Glutamatergic neuron (in vitro differentiated cells): ENCODE results near the gene C2orf76. TPM values are rescaled to one million over a fixed set of nuclear protein-coding genes. Genes with fewer than 3 reads are reported as not detected.

Experiments
- DNase-seq: peaks from one replicate; pipeline ENCODE4 v3.0.0; 2022
- H3K27ac Mint-ChIP-seq: one replicate; pipeline ENCODE4 v1.8.0; 2020; ENCODE audit warnings: mild to moderate bottlenecking, mixed read lengths, inconsistent platforms; ENCODE audit not compliant: unreplicated experiment
- H3K27me3 Mint-ChIP-seq: one replicate; pipeline ENCODE4 v1.8.0; 2020; ENCODE audit warnings: mild to moderate bottlenecking, moderate library complexity, mixed read lengths, inconsistent platforms; ENCODE audit not compliant: unreplicated experiment
- H3K36me3 Mint-ChIP-seq: one replicate; pipeline ENCODE4 v1.8.0; 2020; ENCODE audit warnings: mild to moderate bottlenecking, mixed read lengths, inconsistent platforms; ENCODE audit not compliant: unreplicated experiment
- H3K4me1 Mint-ChIP-seq: one replicate; pipeline ENCODE4 v1.8.0; 2020; ENCODE audit warnings: mild to moderate bottlenecking, low read depth, mixed read lengths, inconsistent platforms; ENCODE audit not compliant: unreplicated experiment
- H3K4me3 Mint-ChIP-seq: one replicate; pipeline ENCODE4 v1.8.0; 2020; ENCODE audit warnings: mild to moderate bottlenecking, mixed read lengths, inconsistent platforms; ENCODE audit not compliant: unreplicated experiment
- H3K9me3 Mint-ChIP-seq: one replicate; pipeline ENCODE4 v1.8.0; 2020; ENCODE audit warnings: mild to moderate bottlenecking, moderate library complexity, mixed read lengths, inconsistent platforms; ENCODE audit not compliant: unreplicated experiment
- long read RNA-seq: library from polyadenylated mRNA; unstranded; transcript quantifications from one replicate; pipeline ENCODE4 v2.0.0, GENCODE V29; 2020; ENCODE audit not compliant: unreplicated experiment
- total RNA-seq: library from RNA; stranded (reverse); fragmentation: NEBNext Ultra II Directional; extraction: Animal tissue kit (Norgen Biotek cat#: 25700); gene quantifications from one replicate; pipeline ENCODE4 v1.2.1, GENCODE V29; 2021; ENCODE audit not compliant: unreplicated experiment
- TF ChIP-seq, protein P1 (sequence below): fragments of 200-600 bp; sonication (generic); IDR thresholded peaks from one replicate; pipeline ENCODE4 v1.5.0; 2021; ENCODE audit not compliant: partially characterized antibody, unreplicated experiment

The C2orf76 gene
- total RNA-seq = 10.4 TPM
- long read RNA-seq, partial matches to known transcripts = 1 of 7 reads
- long read RNA-seq, other reads (novel, unspliced or antisense) = 3 of 7 reads

DNA sequence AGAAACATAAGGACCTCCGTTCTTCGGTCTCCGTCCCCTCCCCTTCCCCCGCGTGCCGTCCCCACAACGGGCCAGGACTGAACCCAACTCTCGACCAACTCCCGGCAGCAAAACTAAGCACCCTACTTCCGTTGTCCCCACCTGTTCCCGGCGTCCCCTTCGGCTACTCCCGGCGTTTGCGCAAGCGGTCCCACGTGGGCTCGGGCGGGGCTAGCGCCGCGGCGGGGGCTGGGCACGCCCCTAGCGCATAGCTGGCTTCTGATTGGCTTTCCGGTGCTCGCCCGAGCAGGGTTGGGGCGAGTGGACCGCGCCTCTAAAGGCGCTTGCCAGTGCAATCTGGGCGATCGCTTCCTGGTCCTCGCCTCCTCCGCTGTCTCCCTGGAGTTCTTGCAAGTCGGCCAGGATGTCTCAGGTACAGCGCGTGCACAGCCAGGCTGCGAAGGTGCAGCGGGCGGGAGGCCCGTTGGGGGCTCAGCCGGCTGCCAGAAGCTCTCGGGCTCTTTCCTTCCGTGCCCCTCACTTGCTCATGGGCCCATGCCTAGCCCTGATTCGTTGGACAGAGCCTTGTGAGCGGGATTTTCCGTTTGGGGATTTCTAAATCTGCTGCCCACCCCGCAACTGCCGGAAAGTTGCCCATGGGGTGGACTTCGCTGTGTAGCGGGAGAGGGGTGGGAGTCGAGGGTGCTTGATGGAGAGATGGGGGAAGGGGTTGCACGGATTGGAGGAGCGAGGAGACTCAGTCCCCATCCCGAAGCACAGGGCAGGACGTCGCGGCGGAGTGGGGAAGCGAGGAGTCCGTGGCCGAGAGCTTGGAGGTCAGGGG, at the start of gene C2orf76, which contains the start of gene DBI:
Gene C2orf76, minus strand, starts transcription at position 186 of the 823 bp plus-strand sequence. CDS start 26,875 bp downstream, outside the sequence.
Gene DBI, plus strand, starts transcription at position 329 of the 823 bp plus-strand sequence. Its CDS starts 75 bp downstream, at position 404.
- peak; percentile 94 for DNase-seq
- TF ChIP-seq, protein P1, sequence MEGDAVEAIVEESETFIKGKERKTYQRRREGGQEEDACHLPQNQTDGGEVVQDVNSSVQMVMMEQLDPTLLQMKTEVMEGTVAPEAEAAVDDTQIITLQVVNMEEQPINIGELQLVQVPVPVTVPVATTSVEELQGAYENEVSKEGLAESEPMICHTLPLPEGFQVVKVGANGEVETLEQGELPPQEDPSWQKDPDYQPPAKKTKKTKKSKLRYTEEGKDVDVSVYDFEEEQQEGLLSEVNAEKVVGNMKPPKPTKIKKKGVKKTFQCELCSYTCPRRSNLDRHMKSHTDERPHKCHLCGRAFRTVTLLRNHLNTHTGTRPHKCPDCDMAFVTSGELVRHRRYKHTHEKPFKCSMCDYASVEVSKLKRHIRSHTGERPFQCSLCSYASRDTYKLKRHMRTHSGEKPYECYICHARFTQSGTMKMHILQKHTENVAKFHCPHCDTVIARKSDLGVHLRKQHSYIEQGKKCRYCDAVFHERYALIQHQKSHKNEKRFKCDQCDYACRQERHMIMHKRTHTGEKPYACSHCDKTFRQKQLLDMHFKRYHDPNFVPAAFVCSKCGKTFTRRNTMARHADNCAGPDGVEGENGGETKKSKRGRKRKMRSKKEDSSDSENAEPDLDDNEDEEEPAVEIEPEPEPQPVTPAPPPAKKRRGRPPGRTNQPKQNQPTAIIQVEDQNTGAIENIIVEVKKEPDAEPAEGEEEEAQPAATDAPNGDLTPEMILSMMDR = no peak
- Mint-ChIP-seq H3K27ac (peak within 1 kb of the TSS; percentile 96), H3K9me3 (peaks cover 11% of the 10 kb centered on the region), H3K27me3 (peaks cover 2% of the 10 kb centered on the region), H3K36me3 (peaks cover under 1% of the 10 kb centered on the region), H3K4me3 (peak within 1 kb of the TSS; percentile 99), H3K4me1 (peaks cover 15% of the 10 kb centered on the region)

DNA sequence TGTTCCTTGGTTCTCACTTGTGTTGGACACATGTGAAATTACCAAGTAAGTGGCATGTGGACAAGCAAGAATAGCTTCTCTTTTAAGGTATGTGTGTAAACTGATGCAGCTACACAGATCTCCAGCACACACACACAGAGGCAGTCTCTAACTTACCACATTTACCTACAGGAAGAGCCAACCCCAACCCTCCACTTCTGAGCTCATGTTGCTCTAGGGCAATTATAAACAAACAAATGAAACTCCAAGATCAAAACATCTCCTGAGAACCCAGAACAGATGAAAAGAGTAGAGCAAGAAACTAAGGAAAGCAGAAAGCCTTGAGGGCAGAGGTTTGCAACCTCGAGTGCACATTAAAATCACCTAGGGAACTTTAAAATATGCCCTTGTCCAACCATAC, 49.0 kb upstream of the C2orf76 start:
- H3K4me1 Mint-ChIP-seq = no peaks in the 10 kb centered on the region
- peaks cover 3% of the 10 kb centered on the region for H3K27me3 Mint-ChIP-seq
- no peaks in the 10 kb centered on the region for H3K36me3 Mint-ChIP-seq

DNA sequence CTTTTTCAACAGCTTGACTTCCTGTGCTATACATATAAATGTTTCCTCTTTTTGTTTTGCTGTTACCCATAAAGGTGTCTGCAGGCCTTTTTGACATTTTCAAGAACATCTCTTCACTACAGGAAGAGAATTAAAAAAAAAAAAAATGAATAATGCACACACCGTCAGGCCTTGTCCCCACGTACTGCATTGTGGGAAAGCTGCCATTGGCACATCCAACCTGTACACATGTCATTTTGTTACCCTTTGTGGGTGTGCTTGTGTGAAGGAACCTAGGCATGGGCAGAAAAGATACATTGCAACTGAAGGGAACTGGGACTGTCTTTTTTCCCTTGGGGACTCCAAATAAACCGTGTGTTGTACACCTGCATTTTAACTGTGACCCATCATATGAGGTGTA, 48.3 kb upstream of the C2orf76 start:
- Mint-ChIP-seq H3K36me3 (no peaks in the 10 kb centered on the region), H3K9me3 (no peaks in the 10 kb centered on the region), H3K27me3 (peaks cover 3% of the 10 kb centered on the region), H3K4me1 (no peaks in the 10 kb centered on the region), H3K4me3 (no peak overlapping the region), H3K27ac (no peak overlapping the region)
- TF ChIP-seq, protein P1 = no peak
- DNase-seq = no peak

More for the DNA sequence above, 49.0 kb upstream of the C2orf76 start:
- Mint-ChIP-seq H3K4me3 (no peak overlapping the region), H3K27ac (no peak overlapping the region), H3K9me3 (peaks cover 3% of the 10 kb centered on the region)
- no peak for DNase-seq
- TF ChIP-seq, protein P1 = no peak

DNA sequence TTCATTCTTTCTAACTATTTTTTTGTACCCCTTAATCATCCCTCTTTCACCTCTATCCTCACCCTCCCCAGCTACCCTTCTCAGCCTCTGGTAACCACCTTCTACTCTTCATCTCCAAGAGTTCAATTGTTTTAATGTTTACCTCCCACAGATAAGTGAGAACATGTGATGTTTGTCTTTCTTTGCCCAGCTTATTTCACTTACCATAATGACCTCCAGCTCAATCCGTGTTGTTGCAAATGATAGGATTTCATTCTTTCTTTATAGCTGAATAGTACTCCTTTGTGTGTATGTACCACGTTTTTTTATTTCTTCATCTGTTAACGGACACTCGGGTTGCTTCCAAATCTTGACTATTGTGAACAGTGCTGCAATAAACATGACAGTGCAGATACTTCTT, 42.9 kb upstream of the C2orf76 start:
- no peak overlapping the region for H3K4me3 Mint-ChIP-seq
- peaks cover 4% of the 10 kb centered on the region for H3K4me1 Mint-ChIP-seq
- no peaks in the 10 kb centered on the region for H3K36me3 Mint-ChIP-seq
- no peaks in the 10 kb centered on the region for H3K9me3 Mint-ChIP-seq
- no peak for DNase-seq
- no peak overlapping the region for H3K27ac Mint-ChIP-seq
- TF ChIP-seq, protein P1 = no peak
- H3K27me3 Mint-ChIP-seq = no peaks in the 10 kb centered on the region

DNA sequence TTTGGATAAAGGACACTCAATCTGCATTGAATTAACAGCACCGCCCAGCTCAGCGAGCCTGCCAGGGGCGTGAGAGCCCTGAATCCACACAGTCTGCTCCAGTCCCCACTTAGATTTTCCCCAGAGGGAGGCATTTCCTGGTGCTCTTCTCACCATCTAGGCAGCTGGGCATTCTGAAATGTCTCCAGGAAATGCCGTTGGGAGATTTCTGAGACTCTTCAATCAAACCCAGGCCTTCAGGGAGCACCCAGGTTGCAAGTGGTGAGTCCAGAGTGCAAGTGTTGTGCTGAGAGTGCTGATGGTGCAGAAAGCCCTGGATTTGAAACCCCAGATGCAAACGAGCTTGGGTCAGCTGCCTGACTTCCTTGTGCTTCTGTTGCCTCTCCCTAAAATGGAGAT, 41.6 kb upstream of the C2orf76 start:
- Mint-ChIP-seq H3K9me3 (no peaks in the 10 kb centered on the region), H3K4me3 (no peak overlapping the region), H3K4me1 (peaks cover 4% of the 10 kb centered on the region), H3K36me3 (no peaks in the 10 kb centered on the region), H3K27ac (no peak overlapping the region), H3K27me3 (no peaks in the 10 kb centered on the region)
- DNase-seq = no peak
- TF ChIP-seq, protein P1 = no peak
